Measurements from ENCODE around the gene STX7.

Gene STX7

GRCh38 chr6:132476688-132477087 lies 36.2 kb downstream of the STX7 start:
- no peak for DNase-seq

GRCh38 chr6:132475925-132476324 lies 37.0 kb downstream of the STX7 start:
- DNase-seq, result no peak

DNA sequence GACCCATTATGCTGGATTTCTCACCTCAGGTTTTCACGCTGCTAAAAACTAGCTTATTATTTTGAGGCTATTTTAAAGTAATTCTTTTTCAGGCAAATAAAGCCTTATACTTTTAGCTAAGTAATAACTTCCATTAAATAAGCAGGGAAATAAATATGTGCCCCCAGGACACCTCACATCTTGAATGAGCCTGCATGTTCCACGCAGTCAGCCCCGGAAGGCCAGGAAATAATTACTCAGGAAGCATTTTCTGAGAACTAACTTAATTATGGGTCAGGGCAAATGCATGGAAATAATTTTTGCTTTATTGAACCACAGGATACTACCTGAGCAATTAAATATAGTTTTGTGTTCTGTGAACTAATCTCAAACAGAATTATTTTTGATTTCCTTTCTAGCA lies 41.1 kb downstream of the STX7 start:
- no peak for DNase-seq

- DNase-seq, result no peak
Observed at GRCh38 chr6:132466952-132467351, 46.0 kb downstream of the STX7 start.

- DNase-seq, result no peak
Observed at GRCh38 chr6:132465530-132466485, 47.1 kb downstream of the STX7 start.

GRCh38 chr6:132464538-132465256 lies 48.2 kb downstream of the STX7 start:
- DNase-seq, result no peak

- DNase-seq, result no peak
Observed at GRCh38 chr6:132461958-132462357, 51.0 kb downstream of the STX7 start.

DNA sequence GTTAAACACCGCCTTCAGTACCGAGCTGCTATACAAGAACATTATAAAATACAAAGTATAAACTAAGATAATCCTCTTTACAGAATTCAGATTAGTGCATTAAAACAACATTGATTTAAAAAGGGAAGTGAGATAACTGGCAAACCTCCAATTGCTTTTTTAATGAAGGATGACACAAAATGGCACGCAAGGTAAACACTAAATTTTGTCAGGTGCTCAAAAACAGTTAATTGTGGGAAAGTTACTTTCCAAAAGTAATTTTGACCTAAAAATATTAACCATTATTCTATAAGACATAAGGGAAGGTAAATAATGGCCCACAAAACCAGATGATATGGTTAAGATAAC lies 53.3 kb downstream of the STX7 start:
- no peak for DNase-seq

DNA sequence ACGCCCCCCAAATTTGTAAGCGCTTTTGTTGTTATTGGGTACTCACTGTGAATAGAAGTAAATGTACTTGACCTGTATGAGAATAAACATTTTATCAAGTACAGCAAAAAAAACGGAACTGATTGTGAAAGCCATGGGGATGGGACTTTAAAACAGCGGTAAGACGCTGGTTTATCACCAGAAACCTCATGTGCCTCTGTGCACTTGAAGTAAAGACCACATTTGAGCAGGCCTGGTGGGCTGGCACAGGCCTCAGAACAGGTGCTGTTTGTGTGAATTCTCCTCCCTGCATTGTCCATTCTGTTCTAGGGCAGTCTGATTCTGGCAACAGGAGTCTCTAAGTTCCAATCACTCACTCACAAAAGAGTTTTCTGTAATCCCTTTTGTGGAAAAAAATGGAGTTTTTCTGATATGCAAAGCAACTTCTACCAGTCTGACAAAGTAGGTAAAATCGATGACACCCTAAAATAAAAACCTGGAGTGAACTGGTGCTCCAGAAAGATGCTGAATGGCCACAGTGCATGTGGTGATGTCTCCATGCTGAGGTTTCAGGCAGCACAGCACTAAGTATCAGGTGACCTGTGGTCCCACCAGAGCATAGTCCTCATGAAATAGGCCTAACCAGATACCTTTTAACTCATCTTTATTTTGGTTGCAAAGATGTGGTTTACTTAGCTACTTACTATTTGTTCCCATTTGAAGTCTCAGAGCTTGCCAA lies 53.9 kb downstream of the STX7 start:
- DNase-seq, result no peak

DNA sequence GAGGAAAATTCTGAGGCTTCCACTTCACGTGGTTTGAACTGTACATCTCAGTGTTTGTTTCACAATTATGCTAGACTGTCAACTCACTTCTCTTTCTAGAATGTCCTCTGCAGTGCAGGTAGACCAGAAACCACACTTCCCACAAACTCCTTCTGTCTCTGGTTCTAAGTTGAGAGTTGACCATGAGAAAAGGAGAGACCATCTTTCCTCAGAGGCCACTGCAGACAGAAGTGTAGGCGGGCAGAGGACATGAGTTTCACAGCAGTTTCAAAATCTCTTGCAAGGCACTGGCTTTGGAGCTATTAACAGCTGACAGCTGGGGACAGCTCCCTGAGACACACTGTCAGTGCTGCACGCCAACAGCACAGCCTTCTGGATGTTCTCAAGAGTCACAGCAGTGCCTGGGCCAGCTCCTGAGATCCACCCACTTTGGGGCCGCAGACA lies 56.2 kb downstream of the STX7 start:
- no peak for DNase-seq

DNA sequence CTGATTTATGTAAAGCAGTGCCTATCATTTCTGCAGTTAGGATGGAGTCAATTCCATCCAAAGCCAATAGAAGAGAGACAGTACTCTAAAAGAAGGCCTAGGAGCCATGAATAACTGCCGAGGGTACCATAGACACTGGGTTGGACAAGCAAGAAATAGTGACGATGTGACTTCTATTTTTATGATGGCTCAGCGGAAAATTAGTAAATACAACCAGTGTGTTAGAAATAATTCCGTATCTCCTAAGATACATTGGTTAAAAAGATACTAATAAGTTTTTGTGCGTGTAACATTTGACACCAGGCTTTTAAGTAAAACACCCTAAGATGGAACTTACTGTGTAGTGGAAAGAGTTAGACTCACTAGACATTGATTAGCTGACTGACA lies 66.1 kb downstream of the STX7 start:
- no peak for DNase-seq

GRCh38 chr6:132446141-132446854 lies 66.6 kb downstream of the STX7 start:
- no peak for DNase-seq

DNA sequence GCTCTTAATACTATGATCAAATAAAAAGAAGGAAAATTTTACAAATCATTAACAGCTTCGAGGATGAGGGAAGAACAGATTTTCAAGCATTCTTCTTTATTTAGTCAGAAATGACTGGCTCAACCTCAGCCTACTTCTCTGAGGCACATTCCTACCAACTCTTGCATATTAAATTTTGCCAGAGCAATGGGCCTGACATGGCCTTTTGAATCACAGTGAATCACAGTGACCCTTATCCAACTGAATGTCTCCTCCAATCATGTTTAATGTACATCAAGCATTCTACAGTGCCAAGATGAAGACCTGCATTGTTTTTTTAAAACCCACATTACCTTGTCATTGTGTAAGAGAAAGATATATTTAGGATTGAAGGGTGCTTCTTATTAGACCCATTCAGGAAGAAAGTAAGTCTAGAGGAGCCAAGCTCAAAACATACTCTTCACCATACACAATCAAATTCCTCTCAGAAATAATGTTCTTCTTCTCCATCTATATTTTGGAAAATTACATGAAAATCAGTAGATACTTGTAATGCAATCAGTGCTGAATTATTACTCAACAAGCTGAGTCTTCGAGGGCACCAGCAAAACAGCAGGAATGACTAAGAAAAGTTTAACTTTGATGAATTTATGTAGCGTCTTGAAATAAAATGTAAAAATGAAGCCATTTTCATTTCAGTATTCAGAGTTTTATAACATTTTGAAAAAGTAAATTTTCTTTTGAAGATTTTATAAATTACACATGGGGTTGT lies 67.5 kb downstream of the STX7 start:
- no peak for DNase-seq

DNA sequence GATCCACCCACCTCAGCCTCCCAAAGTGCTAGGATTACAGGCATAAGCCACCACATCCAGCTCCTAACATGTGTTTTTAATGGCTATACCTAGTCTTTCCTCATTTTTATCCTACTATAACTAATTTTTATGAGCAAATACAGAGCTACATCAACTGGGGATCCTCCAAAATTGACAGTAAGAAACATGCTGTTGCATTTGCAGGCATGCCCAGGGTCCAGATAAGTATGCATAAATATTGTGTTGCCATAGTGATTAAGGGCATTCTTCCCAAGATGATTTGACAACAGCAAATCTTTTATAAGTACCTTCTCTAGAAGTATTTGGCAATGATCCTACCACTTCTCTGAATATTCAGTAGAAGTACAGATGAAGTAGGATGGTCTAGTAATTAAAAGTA lies 69.7 kb downstream of the STX7 start:
- no peak for DNase-seq

DNA sequence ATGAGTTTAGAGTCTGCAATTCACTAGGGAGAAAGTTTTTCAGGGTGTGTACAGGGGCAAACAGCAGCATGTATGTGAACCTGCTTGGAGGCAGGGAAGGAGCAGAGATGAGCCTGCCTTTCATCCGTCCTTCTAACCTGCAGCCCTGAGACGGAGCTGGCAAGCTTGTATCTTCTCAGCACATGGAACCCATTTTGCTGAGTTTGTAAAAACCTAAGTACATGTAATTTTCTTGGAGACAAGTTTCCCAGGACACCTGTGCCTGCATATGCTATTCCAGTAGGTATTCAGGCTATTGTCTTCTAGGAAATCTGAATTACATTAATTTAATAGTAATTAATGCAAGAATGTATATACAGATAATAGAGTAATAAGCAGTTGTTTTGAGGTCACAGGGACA lies 82.8 kb downstream of the STX7 start:
- no peak for DNase-seq

DNA sequence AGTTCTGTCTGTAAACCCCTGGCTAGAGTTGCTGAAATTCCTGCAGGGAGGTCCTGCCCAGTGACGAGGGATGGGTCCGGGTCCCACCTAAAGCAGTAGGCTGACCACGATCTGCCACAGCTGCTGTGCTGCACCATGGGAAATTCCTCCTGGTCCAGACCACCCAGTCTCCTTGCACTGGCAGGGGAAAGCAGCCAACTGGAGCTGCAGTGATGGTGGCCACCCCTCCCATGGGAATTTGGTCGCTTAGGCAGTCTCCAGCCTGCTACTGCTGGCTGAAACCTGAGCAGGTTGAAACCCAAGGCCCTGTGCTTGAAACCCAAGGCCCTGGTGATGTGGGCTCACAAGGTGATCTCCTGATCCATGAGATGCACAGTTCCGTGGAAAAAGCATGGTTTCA lies 87.7 kb downstream of the STX7 start:
- DNase-seq, result no peak

GRCh38 chr6:132423839-132424238 lies 89.1 kb downstream of the STX7 start:
- no peak for DNase-seq

- DNase-seq, result no peak
Observed at GRCh38 chr6:132418235-132418965, 94.5 kb downstream of the STX7 start.

DNA sequence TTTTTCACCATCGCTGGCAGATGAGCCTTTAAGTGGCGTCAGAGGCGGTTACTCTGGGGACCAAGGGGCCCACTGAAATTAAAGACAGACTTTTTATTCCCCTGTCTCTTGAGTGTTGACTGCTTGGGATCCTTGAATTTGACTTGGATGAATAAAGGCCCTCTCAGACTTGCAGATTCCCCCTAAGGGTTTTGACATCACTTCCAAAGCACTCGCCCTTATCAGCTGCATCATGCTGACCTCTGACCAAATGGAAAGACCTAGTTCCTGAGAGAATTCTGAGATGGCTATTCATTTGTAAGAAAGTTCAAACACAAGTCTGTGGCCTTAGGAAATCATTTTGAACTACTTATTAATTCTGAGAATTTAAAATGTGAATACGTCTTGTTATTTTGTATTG lies 98.2 kb downstream of the STX7 start:
- no peak for DNase-seq

- no peak for DNase-seq
Observed at GRCh38 chr6:132414322-132414721, 98.6 kb downstream of the STX7 start.

- no peak for DNase-seq
Observed at GRCh38 chr6:132413499-132413802, 99.5 kb downstream of the STX7 start.
